Stimulated activated CD4-positive, alpha-beta T cell treated with anti-CD3 and anti-CD28 coated beads, Interleukin-2, amount 100 ng/mL, for 48 hours (primary cell): ENCODE results near the gene IGLON5.
A peak's percentile ranks its signal among the peaks of the same experiment; 100 is the strongest.

Source experiments
- DNase-seq, 2 donors: peaks; one replicate each; pipeline ENCODE4 v3.0.0-alpha.2; 2020

Gene IGLON5

DNA sequence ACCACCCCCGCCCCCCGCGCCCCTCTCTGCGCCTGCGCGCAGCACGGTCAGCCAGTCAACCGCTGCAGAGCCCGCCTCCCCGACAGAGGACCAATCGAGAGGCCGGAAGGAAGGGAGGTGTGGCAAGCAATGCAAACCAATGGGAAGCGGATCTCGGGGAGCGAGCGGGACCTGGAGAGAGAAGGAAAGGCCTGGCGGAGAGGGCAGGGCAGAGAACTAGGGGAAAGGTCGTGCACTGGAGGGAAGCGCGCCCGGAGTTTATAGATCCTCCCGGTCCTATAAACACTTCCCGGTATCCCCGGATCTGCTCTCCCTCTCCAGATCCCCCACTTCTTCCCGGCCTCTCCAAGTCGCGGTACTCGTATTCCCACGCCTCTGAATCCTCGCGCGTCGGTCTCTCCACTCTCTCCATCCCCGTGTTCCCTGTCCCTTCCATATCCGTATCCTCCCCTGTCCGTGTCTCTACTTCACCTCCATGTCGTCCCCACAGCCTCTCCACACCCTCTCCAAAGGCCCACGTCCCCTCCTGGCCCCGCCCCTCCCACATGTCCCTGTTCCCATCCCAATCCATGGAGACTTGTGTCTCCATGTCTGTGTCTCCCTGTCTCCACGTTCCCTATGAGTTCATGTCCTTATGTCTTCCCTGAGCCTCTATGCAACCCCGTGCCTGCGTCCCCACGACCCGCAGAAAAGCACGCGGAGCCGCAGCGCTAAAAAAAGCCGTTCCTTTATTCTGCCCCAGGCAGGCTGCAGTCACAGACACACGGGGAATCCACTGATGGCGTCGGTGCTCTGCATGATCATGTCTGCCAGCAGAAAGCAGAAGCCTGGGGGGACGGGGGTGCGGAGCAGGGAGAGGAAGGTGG lies 55.2 kb downstream of the IGLON5 start:
- peak; percentile 88 to 93 for DNase-seq

DNA sequence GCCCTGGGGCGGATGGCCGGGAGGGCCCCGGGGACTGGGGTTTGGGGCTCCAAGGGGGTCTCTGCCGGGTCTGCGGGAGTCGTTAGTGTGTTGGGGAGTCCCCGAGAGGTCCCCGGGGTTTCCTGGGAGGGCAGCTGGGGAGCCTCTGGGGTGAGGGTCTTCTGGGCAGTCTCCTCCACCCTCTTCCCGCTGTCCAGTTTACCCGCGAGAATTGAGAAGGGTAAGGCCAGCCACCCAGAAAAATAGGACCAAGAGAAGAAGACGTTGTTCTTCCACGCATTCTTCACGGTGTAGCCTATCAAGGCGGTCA lies 55.8 kb downstream of the IGLON5 start:
- DNase-seq = no peak

- DNase-seq = peak; percentile 99
These were observed 56.3 kb downstream of the IGLON5 start for GRCh38 chr19:51367565-51368365.

DNA sequence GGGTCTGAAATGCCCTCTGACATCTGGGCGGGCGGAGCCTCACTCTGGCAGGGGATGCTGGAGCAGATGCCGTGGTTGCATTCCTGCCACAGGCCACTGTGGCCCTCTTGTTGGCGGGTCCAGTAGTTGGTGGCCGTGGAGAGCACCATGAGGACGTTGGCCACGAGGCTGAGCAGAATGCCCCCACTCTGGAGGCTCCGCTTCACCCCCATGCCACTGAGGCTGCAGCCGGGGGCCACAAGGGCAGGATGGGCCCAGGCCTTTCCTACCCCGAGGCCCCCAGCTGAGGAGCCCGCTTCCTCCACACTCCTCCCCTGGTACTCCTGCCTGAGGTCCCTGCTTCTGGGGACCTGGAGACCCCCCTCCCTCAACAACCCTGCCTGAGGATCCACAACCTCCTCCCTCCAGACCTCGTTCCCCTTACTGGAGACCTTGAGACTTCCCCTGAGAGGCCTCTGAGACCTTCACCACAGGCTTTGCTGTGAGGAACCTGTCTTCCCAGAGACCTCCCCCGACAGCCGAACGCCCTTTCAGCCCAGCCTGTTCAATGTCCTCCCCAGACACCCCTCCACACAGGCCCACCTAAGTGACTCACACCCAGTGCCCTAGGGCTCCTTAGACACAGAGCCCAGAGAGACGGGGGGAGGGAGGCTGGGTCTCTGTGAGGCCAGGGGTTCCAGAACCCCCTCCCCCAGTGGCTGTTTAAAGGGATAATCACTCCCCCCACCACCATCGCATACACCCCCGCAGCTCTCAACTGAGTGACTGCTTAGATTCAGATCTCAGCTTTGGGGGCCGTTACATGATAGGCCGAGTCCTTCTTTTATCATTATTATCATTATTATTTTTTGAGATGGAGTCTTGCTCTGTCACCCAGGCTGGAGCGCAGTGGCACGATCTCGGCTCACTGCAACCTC lies 57.2 kb downstream of the IGLON5 start, which contains the start of gene CLDND2:
Gene CLDND2 (minus strand): TSS at position 638 of the 917 bp plus-strand sequence. CDS start 426 bp downstream, at position 212.
- DNase-seq = no peak

GRCh38 chr19:51370230-51370629 lies 58.8 kb downstream of the IGLON5 start:
- no peak for DNase-seq

DNA sequence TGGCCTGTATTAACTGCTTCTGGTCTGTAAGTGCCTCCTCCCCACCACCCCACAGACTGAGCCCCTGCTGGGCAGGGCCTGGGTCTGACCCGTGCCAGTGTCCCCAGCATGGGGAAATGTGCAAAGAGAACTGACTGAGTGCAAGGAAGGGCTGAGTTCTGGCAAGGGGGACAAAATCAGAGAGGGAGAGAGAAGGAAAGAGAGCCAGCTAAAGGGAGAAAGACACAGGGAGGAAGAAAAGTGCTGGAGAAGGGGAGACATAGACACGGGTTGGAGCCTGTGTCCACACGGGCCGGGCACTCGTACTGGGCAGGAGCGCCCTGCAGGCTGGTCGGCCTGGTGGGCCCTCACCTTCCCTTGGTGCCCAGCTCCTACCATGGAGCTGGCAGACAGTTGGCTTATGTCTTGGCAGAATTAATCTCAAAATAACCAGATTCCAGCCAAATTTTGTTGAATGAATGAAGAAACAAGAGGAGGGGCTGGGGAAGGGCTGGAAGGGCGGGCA lies 59.8 kb downstream of the IGLON5 start:
- no peak for DNase-seq

- DNase-seq = no peak
These were observed 60.7 kb downstream of the IGLON5 start for GRCh38 chr19:51372021-51372648.

GRCh38 chr19:51372649-51373504 lies 61.4 kb downstream of the IGLON5 start, which contains the start of gene NKG7:
Gene NKG7, minus strand, starts transcription at chr19:51372654. Its CDS starts 119 bp downstream, at chr19:51372535.
- peak; percentile 64 to 67 for DNase-seq

GRCh38 chr19:51375504-51376221 lies 64.2 kb downstream of the IGLON5 start:
- no peak for DNase-seq

DNA sequence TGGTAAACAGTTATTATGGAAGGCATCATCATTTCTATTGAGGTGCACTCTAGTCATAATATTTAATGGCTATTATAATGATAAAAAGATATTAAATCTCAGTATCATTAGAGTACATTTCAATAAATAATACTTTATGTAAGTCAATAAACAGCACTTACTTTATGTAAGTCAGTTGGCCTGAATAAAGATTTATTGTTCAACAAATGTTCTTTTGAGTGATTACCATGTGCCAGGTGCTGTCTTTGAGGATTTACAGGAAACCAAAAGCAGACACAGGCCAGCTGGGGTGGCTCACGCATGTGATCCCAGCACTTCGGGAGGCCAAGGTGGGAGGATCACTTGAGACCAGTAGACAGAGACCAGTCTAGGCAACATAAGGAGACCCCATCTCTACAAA lies 66.0 kb downstream of the IGLON5 start:
- DNase-seq = no peak

GRCh38 chr19:51380379-51380778 lies 68.9 kb downstream of the IGLON5 start:
- DNase-seq = no peak
